Lung (tissue), 12 donors: ENCODE data around the gene HEXD. TPM values are rescaled to one million over a fixed set of nuclear protein-coding genes. Genes with fewer than 3 reads are reported as not detected.
"Not testable (repeated sequence)": the region's sequence is repeated elsewhere in the genome, so short reads cannot be mapped to it uniquely, and the experiment has no call there.

ENCODE experiments used
- ATAC-seq: fragments of 200-7000 bp; cut with Tn5 transposase; one replicate; pipeline ENCODE4 v1.9.1; 2020; ENCODE audit warnings: moderate number of reproducible peaks; ENCODE audit not compliant: insufficient read depth, low FRiP score
- DNase-seq, 3 donors: peaks; one replicate each; pipeline ENCODE4 v3.0.0-alpha.2; 2013 to 2017
- H3K27ac ChIP-seq, 2 donors: one replicate each; pipeline ENCODE4 v1.5.1; 2013; ENCODE audit warnings: mild to moderate bottlenecking in 2 of 2, moderate library complexity in 2 of 2, control low read depth in 1 of 2, inconsistent platforms in 1 of 2, low read depth in 1 of 2, low read length in 1 of 2
- H3K27me3 ChIP-seq, 3 donors: one replicate each; pipeline ENCODE4 v1.5.1; 2013; ENCODE audit warnings: low read length in 2 of 3; ENCODE audit not compliant: control insufficient read depth in 3 of 3, insufficient read depth in 3 of 3
- H3K36me3 ChIP-seq, 4 donors: one replicate each; pipeline ENCODE4 v1.5.1; 2013; ENCODE audit warnings: low read length in 4 of 4, mild to moderate bottlenecking in 1 of 4, moderate library complexity in 1 of 4; ENCODE audit not compliant: control insufficient read depth in 4 of 4, insufficient read depth in 4 of 4
- H3K4me1 ChIP-seq, 5 donors: one replicate each; pipeline ENCODE4 v1.5.1; 2013; ENCODE audit warnings: low read length in 5 of 5, mild to moderate bottlenecking in 2 of 5, moderate library complexity in 1 of 5; ENCODE audit not compliant: control insufficient read depth in 5 of 5, insufficient read depth in 5 of 5
- H3K4me3 ChIP-seq: one replicate; pipeline ENCODE4 v1.5.1; 2013; ENCODE audit warnings: mild to moderate bottlenecking, control low read depth, moderate library complexity
- H3K9ac ChIP-seq, 2 donors: one replicate each; pipeline ENCODE4 v1.5.1; 2013; ENCODE audit warnings: low read length in 2 of 2, control low read depth in 1 of 2; ENCODE audit not compliant: insufficient read depth in 1 of 2
- H3K9me3 ChIP-seq, 4 donors: one replicate each; pipeline ENCODE4 v1.5.1; 2013; ENCODE audit warnings: low read length in 3 of 4, mild to moderate bottlenecking in 1 of 4, moderate library complexity in 1 of 4; ENCODE audit not compliant: control insufficient read depth in 4 of 4, insufficient read depth in 3 of 4
- CTCF ChIP-seq: IDR thresholded peaks from 2 replicates; pipeline ENCODE4 v1.5.1; 2012; ENCODE audit warnings: mild to moderate bottlenecking; ENCODE audit errors: control extremely low read depth, extremely low read depth
- WGBS, 2 donors: extraction: QIAGEN DNeasy Blood & Tissue Kit; methylation state at CpG; one replicate each; pipeline ENCODE4 v1.1.7; 2013; 5-methylcytosine and 5-hydroxymethylcytosine counted together
- polyA plus RNA-seq, 2 donors: library from polyadenylated mRNA; stranded (reverse); fragments of 200-250 nt; gene quantifications; one replicate each; pipeline ENCODE4 v1.2.1, GENCODE V29; 2013
- total RNA-seq, 2 donors: library from RNA; depleted of rRNA in 1 of 2; stranded (reverse); fragments of >200 nt in 1 of 2; gene quantifications; one replicate each; pipeline ENCODE4 v1.2.1, GENCODE V29; 2014 to 2021
- donor health status: control.
- donor health status: control.
- donor health status: Bipolar disorder and iron deficiency.
- donor health status: healthy.
- donor health status: DM: yes; HTN: yes; CAD: no.

Gene HEXD
- total and polyA plus RNA-seq, 4 donors: 28.4 to 57.3 (median 37.4) TPM

- Histone ChIP-seq H3K4me1 (peaks cover 0 to 13% (median 5%) of the 10 kb centered on the region in 5 donors), H3K27me3 (peaks cover 33 to 51% (median 35%) of the 10 kb centered on the region in 3 donors), H3K4me3 (no peak overlapping the region), H3K36me3 (no peaks in the 10 kb centered on the region), H3K9me3 (peaks cover 0 to 7% (median 0%) of the 10 kb centered on the region in 4 donors), H3K9ac (no peak overlapping the region), H3K27ac (no peak overlapping the region)
- 70 to 78% methylated on average over 16 of the region's 16 CpGs for WGBS, 2 donors
- no peak for DNase-seq
- no peak for TF ChIP-seq CTCF
- no peak for ATAC-seq
Measured at GRCh38 chr17:82376042-82376730, 42.0 kb upstream of the HEXD start.

GRCh38 chr17:82377294-82377693, 40.9 kb upstream of the HEXD start:
- not testable (repeated sequence) for H3K4me1 ChIP-seq, H3K9me3 ChIP-seq, H3K4me3 ChIP-seq, ATAC-seq, H3K27ac ChIP-seq, DNase-seq, H3K9ac ChIP-seq, H3K36me3 ChIP-seq
- WGBS, 2 donors: 53 to 63% methylated on average over 3 of the region's 5 CpGs
- H3K27me3 ChIP-seq: peaks cover 23 to 47% (median 37%) of the 10 kb centered on the region in 3 donors

- no peaks in the 10 kb centered on the region for H3K36me3 ChIP-seq
- no peak overlapping the region for H3K4me3 ChIP-seq
- no peak overlapping the region for H3K9ac ChIP-seq
- WGBS, 2 donors: 80 to 83% methylated on average over 31 of the region's 31 CpGs
- TF ChIP-seq CTCF: no peak
- peaks cover 0 to 4% (median 0%) of the 10 kb centered on the region in 4 donors for H3K9me3 ChIP-seq
- DNase-seq: no peak
- peaks cover 23 to 39% (median 29%) of the 10 kb centered on the region in 3 donors for H3K27me3 ChIP-seq
- H3K27ac ChIP-seq: no peak overlapping the region
- ATAC-seq: no peak
- H3K4me1 ChIP-seq: peaks cover 0 to 2% (median 0%) of the 10 kb centered on the region in 5 donors
Measured at GRCh38 chr17:82377924-82378740, 40.0 kb upstream of the HEXD start.

GRCh38 chr17:82378741-82379021, 39.5 kb upstream of the HEXD start:
- H3K4me3 ChIP-seq: no peak overlapping the region
- peaks cover 0 to 4% (median 0%) of the 10 kb centered on the region in 4 donors for H3K9me3 ChIP-seq
- no peaks in the 10 kb centered on the region for H3K36me3 ChIP-seq
- no peak overlapping the region for H3K27ac ChIP-seq
- DNase-seq (no peak), ATAC-seq (no peak)
- H3K9ac ChIP-seq: no peak overlapping the region
- H3K4me1 ChIP-seq: peaks cover 0 to 2% (median 0%) of the 10 kb centered on the region in 5 donors
- WGBS, 2 donors: 73 to 85% methylated on average over 10 of the region's 10 CpGs
- peaks cover 22 to 33% (median 23%) of the 10 kb centered on the region in 3 donors for H3K27me3 ChIP-seq
- TF ChIP-seq CTCF: no peak
